Adipose tissue (tissue), 3 donors: ENCODE results near the gene FBRSL1. TPM values are rescaled to one million over a fixed set of nuclear protein-coding genes. Genes with fewer than 3 reads are reported as not detected.

Source experiments
- H3K27ac ChIP-seq: one replicate; pipeline ENCODE4 v1.5.1; 2013; ENCODE audit warnings: low read depth, low read length
- WGBS, 3 donors: extraction: QIAGEN DNeasy Blood & Tissue Kit; methylation state at CpG; one replicate each; pipeline ENCODE4 v1.1.7; 2013; 5-methylcytosine and 5-hydroxymethylcytosine counted together
- polyA plus RNA-seq, 3 donors: library from polyadenylated mRNA; stranded (reverse); fragments of 200-250 nt; gene quantifications; one replicate each; pipeline ENCODE4 v1.2.3, GENCODE V29; 2013
- donor health status: healthy with polysubstance abuse.
- donor health status: Bipolar disorder and iron deficiency.
- donor health status: healthy.

Gene FBRSL1
- polyA plus RNA-seq, 3 donors = 14.7 to 26.9 (median 20.5) TPM

DNA sequence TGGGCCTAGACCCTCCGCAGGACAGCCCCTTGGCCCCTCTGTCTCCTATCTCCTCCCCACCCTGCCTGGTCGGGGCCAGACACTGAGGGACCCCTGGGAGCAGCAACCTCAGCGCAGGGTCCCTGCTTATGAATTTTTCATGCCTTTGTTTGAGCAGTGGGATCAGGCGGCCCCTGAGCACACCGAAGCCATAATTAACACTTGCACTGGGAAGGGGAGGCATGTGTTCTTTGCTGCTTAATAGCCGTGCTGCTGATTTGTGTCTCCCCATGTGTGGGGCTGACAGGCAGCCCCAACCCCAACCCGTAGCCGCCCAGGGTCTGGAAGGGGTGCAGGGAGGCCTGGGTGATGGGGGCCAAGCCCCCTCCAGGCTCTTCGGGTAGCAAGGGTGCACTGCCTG lies 52.7 kb downstream of the FBRSL1 start:
- no peak overlapping the region for H3K27ac ChIP-seq
- 83 to 93% (median 92%) methylated on average over 8 to 9 of the region's 9 CpGs for WGBS, 3 donors

DNA sequence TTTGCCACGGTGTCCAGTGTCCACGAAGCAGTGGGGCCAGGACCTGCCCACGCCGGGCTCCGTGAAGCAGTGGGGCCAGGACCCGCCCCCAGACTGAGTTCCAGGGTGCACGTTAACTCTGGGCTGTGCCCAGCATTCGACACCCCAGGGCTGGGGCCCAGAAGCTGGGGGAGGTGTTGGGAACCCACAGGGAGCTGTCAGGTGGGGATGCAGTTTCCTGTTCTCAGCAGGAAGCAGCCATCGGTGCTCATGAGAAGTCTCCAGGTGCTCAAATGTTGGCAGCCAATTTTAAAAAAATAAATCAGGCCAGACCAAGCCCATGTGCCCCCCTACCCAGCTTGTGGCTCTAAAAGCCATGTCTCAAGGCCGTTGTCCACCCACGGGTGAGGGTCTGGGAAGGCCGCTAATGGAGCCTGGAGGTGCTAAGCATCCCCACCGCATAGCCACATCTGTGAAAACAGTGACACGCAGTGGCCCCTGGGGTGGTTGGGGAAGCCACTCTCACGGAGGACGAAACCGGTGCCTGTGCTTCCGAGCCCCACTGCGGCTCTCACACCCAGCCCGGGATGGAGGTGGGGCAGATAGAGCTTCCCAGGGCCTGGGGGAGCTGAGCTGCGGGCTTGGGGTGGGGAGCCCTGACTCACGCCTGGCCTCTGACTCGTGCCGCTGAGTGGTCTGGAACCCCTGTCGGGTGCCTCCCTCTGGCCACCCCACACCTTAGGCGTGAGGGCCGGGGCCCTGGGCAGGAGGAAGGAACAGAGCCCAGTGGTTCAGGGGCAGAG lies 53.5 kb downstream of the FBRSL1 start:
- 75 to 89% (median 88%) methylated on average over 24 to 27 of the region's 27 CpGs for WGBS, 3 donors
- no peak overlapping the region for H3K27ac ChIP-seq

DNA sequence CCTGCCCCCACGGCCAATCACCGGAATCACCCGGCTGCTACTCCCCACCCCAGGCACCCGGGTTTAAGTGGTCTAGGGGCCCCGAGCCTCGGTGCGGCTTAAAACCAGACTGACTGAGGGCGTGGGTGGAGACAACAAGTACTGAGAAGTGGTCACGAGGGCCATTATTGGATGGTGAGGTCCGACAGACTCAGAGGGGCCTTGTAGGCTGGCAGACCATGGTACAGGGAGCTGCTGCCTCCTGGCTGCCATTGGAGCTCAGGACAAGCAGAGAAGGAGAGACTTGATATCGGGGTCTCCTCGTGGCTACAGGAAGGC lies 54.1 kb downstream of the FBRSL1 start:
- WGBS, 3 donors = 90 to 92% (median 90%) methylated on average over 12 of the region's 12 CpGs
- no peak overlapping the region for H3K27ac ChIP-seq

DNA sequence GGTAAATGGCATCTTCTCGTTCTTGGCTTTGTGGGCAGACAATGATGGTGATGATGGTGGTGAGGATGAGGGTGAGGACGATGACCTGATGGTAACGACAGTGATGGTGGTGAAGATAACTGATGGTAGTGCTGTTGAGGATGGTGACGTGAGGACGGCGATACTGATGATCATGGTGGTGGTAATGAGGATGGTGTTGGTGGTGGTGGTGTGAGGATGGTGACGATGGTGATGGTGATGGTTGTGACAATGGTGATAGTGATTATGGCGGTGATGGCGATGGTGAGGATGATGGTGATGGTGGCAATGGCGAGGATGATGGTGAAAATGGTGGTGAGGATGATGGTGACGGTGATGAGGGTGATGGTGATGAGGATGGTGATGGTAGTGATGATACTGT lies 54.5 kb downstream of the FBRSL1 start:
- 97 to 99% (median 99%) methylated on average over 11 of the region's 11 CpGs for WGBS, 3 donors

DNA sequence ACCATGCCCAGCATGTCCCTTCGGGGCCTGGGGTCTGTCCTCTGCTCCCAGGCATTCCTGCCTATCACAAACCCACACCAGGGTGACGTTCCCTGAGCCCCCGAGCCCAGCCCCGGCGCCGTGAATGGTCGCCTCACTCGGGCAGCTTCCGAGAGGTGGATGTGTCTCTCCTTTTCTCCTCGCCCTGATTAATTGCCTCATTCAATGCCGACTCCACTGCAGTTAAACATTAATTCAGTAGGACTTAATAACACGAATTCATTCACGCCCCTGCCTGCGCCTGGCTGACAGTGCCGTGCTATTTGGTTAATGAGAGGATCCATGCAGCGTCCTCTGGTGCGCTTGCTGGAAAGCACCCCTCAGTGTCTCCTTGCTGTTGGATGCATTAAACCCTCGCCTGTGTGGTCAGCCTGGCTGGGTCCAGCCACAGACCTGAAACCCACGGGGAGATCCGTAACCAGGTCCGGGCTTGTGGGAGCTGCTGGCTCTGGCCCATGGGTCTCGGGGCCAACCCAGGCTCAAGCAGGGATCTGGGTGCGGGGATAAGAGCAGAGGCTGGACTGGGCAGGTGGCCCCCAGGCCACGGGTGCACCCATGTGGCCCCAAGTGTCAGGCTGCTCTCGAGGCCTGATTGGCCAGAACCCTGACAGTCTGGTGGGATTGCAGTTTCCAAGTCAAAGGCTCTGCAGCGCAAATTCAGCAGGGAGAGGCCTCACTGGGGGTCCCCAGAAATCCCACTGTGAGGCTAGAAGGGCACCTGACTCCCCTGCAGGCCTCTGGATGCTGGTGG lies 55.4 kb downstream of the FBRSL1 start:
- no peak overlapping the region for H3K27ac ChIP-seq
- 72 to 96% (median 93%) methylated on average over 26 of the region's 26 CpGs for WGBS, 3 donors

More for the DNA sequence above, 54.5 kb downstream of the FBRSL1 start:
- no peak overlapping the region for H3K27ac ChIP-seq

DNA sequence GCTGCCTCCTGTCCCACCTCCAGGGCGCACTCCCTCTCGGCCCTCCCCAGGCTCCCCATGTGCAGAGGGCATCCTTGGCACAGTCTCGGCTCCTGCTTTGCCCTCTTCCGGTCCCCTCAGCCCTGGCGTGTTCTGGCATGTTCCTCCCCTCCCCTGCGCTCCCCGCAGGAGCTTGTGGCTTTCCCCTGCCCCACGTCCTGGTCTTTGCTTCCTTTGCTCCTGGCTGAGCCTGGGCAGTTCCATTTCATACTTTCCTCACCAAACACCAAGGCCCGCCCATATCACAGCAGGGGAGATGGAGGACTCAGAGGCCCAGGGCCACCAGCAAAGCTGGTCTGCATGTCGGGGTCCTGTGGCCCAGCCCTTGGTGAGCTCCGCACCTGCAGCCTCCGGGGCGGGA lies 56.0 kb downstream of the FBRSL1 start:
- no peak overlapping the region for H3K27ac ChIP-seq
- WGBS, 3 donors = 95 to 99% (median 97%) methylated on average over 13 of the region's 13 CpGs

DNA sequence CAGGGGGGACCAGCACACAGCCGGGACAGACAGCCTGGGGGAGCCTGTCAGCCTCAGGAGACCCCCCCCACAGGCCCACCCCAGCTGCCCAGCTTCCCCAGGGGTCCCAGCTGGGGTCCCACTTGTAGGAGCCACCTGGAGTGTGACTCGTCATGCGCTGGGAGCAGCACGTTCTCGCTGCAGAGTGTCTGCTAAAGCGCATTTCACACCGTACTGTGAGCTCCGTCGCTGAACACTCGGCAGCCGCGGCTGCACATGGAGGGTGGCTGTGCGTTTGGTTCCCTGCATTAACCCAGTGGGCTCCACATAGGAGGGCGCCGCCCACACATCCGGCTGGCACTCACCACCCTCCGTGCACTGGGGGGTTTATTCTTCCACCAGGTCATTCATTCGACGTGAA lies 56.7 kb downstream of the FBRSL1 start:
- 90 to 95% (median 92%) methylated on average over 18 to 19 of the region's 19 CpGs for WGBS, 3 donors
- H3K27ac ChIP-seq = no peak overlapping the region

DNA sequence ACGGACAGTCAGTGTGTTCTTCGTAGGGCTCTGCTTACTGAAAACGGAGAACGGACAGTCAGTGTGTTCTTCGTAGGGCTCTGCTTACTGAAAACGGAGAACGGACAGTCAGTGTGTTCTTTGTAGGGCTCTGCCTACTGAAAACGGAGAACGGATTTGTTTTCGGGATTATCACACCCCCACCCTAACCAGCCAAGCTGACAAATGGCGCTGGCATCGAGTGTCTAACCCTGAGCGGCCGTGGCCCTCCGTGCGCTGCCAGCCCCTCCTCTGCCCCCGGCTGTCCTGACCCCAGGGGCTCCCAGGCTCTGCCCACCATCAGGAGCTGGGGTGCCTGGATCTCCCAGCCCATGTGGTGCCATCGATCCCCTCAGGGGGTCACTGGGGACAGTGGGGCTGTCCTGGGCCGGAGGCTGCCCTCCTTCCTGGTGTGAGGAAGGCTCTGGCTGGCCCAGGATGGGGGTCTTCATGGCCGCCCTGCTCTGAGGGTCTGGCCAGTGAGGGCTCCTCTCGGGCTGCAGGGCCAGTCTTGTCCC lies 57.3 kb downstream of the FBRSL1 start:
- WGBS, 3 donors = 94 to 95% (median 94%) methylated on average over 16 to 19 of the region's 21 CpGs

DNA sequence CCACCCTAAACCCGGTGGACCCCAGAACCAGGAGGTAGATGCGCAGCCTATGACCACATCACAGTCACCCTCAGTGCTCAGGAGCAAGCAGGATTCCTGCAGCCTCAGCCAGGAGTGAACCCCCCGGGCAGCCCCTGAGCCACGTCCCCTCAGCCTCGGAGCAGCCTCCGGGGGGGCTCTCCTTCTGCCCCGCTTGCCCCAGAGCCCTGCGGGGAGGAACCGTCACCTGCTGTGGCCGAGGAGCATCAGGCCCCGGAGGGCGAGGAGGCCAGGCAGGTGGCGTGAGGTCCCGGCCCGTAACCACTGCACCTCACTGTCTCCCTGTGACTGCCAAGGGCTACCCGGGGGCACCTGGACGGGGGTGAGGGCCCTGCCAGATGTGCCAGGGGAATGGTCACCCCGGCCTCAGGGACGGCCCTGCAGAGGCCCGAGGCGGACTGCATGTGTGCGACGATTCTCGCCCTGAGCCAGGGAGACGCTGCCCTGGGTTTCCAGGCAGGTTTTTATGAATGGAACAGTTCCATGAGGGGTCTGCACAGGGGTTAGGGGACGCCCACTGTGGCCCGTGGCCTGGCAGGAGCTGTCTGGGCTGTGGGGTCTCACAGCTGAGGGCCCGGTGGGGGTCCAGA lies 58.6 kb downstream of the FBRSL1 start:
- H3K27ac ChIP-seq = no peak overlapping the region
- 95 to 99% (median 97%) methylated on average over 25 to 28 of the region's 28 CpGs for WGBS, 3 donors

More for the DNA sequence above, 57.3 kb downstream of the FBRSL1 start:
- H3K27ac ChIP-seq = no peak overlapping the region

DNA sequence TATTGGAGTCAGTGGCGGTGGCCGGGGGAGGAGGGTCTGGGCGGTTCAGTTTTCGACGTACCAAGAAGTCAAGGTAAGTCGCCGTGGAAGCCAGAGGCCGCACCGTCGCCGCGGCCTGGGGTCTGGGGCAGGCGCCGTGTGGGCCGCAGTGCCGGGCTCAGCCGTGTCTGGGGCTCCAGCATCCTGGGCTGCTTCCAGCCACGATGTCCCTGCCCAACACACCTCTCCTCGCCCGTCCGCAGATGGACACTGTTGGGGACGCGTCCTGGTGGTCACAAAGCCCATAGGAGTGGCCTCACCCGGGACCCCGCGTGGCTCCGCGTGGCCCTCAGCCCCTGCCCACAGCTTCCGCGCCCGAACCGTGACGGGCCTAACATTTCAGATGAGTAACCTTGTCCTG lies 59.1 kb downstream of the FBRSL1 start:
- 96 to 98% (median 97%) methylated on average over 31 to 33 of the region's 33 CpGs for WGBS, 3 donors
- H3K27ac ChIP-seq = no peak overlapping the region

DNA sequence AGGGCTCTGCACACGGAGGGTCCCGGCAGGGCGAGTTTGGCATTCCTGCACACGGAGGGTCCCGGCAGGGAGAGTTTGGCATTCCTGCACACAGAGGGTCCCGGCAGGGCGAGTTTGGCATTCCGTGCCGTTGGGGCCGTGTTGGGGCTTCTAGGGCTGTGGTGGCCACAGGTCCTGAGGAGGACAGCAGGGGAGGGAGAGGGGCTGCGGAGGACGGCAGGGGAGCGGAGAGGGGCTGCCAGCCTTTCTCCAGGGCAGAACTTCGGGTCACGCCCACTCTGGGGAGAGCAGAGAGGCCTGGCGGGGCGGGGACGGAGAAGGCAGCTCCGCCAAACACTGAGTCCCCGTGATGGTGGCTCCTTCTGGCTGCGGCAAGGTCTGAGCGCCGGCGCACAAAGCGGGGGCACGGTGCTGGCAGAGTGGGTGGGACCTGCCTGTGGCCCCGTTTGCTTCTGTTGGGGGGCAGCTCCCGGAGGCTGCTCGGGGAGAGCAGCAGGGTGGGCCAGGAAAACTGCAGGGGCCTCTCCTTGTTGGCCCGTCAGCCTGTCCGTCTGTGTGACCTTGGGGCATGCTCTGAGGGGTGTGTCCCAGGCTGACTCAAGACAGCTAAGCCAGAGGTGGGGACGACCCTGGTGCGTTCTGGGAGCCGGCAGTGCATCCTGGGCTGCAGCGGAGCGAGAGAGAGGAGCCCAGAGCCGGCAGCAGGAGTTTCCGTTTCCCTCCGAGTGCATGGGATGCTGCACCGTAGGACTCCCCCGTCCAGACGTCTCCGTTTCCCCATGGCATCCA lies 60.3 kb downstream of the FBRSL1 start:
- no peak overlapping the region for H3K27ac ChIP-seq
- 73 to 84% (median 80%) methylated on average over 43 of the region's 43 CpGs for WGBS, 3 donors

DNA sequence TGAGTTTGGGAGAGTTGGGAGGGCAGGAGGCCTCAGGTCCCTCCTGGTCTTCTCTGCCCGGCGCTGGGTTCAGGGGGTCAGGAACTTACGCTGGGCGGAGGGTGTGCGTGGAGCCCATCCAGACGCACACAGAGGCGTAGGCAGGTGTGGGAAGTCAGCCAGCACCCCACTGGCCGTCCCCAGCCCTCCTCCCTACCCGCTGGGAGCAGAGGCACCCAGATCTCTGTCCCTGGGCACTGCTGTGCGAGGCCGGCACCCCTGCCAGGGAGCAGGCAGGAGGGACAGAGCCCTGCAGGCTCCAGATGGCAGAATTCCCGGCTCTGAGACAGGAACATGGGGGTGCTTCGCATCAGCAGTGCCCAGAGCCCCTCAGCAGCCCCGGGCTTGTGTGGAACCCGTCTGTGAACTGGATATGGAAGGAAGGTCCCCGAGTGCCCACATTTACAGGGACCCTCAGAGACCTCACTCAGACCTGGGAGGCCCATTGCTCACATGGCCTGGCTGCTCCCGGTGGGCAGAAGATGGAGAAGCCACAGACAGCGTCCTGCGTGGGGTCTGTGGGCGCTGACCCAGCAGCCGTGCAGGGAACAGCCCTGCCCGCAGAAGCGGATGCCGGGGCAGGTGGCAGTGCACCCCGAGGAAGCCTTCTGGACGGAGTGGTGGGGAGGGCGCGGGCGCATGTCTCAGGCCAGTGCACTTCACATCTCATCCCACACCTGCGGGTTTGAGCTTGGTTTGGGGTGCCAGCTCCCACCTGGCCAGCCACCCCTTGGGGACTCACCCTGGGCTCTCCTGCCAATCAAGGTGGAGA lies 61.1 kb downstream of the FBRSL1 start:
- no peak overlapping the region for H3K27ac ChIP-seq
- 86 to 91% (median 91%) methylated on average over 30 of the region's 30 CpGs for WGBS, 3 donors

DNA sequence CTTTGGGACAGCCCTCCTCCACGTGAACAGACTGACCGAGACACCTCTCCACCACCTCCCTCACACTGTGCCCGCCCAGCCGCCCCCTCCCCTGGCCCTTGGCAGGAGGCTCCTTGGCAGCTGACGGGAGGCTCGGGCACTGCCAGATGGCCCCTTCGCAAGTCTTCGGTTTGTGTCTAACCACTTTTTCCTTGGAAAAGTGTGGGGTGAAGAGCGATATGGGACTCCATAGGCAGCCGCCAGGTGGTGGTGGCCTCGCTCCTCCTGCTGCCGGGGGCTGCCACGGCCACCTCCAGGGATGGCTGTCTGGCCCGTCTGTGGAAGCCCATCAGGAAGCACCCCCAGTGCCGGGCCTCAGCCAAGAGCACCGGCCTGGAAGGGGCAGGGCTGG lies 61.7 kb downstream of the FBRSL1 start:
- WGBS, 3 donors = 89 to 94% (median 91%) methylated on average over 16 of the region's 16 CpGs
- no peak overlapping the region for H3K27ac ChIP-seq

DNA sequence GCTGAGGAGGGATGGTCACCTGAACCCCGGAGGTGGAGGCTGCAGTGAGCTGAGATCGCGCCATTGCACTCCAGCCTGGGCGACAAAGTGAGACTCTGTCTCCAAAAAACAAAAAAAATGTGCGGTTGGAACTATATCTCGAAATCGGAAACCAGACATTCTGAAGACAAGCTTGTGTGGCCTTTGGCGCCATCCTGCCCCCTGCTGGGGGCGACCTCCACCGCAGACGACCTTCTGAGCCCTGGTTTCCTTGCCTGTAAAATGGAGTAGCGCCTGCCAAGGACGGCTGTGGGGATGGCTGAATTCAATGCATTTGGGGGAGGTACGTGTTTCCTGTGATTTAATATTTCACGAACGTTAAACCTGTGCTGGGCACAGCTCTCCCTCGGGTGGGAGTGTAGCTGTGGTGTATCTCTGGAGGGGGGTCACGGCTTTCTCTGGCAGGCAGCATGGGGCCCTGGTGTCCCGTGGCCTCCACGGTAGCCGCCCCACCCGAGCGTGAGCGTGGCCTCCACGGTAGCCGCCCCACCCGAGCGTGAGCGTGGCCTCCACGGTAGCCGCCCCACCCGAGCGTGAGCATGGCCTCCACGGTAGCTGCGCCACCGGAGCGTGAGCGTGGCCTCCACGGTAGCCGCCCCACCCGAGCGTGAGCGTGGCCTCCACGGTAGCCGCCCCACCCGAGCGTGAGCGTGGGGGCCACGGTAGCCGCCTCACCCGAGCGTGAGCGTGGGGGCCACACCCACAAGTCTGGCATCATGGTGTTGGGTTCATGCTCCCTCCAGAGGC lies 65.1 kb downstream of the FBRSL1 start:
- H3K27ac ChIP-seq = no peak overlapping the region
- 91 to 94% (median 94%) methylated on average over 44 to 53 of the region's 53 CpGs for WGBS, 3 donors

DNA sequence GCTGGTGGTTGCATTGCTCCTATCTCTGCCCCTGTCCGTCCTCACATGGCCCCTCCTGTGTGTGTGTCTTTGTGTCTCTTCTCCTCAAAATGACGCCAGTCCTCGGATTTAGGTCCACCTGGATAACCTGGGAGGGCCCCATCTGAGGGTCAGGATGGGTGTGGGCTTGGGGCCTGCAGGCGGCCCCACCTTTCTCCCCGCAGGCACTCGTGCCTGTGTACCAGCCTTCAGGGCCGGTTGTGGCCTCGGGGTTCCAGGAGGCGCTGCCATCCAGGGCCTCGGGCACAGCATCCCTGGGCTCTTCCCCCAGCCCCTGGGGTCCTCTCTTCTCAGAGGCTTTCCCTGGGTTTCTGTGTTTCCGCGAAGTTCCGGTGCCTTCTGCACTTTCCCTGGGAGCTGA lies 65.7 kb downstream of the FBRSL1 start:
- 89 to 96% (median 95%) methylated on average over 13 of the region's 13 CpGs for WGBS, 3 donors
- H3K27ac ChIP-seq = no peak overlapping the region

DNA sequence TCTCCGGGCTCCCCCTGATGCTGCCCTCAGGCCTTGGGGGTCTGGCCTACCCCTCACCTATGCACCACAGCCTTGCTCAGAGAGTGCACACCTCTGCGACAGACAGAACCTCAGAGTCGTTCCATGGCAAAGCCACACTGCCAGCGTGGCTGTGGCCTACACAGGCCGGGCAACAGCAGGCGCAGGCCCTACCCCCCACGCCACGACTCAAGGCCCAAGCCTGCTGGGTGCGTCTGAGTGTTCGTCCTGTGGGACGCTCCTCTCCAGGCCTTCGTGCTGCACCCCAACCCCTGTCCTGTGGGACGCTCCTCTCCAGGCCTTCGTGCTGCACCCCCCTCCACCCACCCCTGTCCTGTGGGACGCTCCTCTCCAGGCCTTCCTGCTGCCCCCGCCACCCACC lies 66.3 kb downstream of the FBRSL1 start:
- WGBS, 3 donors = 96% methylated on average over 13 to 16 of the region's 16 CpGs
- no peak overlapping the region for H3K27ac ChIP-seq

DNA sequence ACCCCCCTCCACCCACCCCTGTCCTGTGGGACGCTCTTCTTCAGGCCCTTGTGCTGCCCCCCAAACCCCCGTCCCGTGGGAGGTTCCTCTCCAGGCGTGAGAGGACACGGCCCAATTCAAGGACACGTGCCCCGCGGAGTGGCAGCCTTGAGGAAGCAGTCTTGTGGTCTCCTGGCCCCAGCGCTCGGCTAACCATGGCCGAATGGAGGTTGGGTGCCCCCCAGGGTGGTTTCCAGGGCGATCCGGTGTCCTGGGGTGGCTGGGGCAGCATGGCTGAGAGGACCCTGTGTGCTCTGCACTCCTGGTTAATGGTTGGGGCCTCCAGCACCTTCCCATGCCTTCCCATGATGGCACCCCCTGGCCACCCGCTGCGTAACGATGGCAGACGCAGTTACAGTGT lies 66.8 kb downstream of the FBRSL1 start:
- WGBS, 3 donors = 81 to 91% (median 81%) methylated on average over 17 of the region's 17 CpGs
- no peak overlapping the region for H3K27ac ChIP-seq
